Mesendoderm (in vitro differentiated cells): ENCODE results near the gene ROBO1.

ENCODE experiments used
- DNase-seq: peaks from one replicate; pipeline ENCODE4 v3.0.0; 2013
- H2AK5ac ChIP-seq: 2 replicates; pipeline ENCODE4 v1.6.1; 2013; ENCODE audit warnings: low read length, inconsistent platforms
- H2BK120ac ChIP-seq: 2 replicates; pipeline ENCODE4 v1.6.1; 2013; ENCODE audit warnings: low read depth, mild to moderate bottlenecking, low read length, moderate library complexity, mixed read lengths
- H2BK15ac ChIP-seq: replicated peaks from 2 replicates; pipeline ENCODE4 v1.6.1; 2013; ENCODE audit warnings: low read depth, mild to moderate bottlenecking, moderate library complexity
- H2BK5ac ChIP-seq: 2 replicates; pipeline ENCODE4 v1.6.1; 2013; ENCODE audit warnings: low read length, inconsistent platforms
- H3K18ac ChIP-seq: 2 replicates; pipeline ENCODE4 v1.6.1; 2013; ENCODE audit warnings: mild to moderate bottlenecking, low read length, mixed read lengths
- H3K23ac ChIP-seq: one replicate; pipeline ENCODE4 v1.6.1; 2013; ENCODE audit warnings: low read length
- H3K27ac ChIP-seq: 2 replicates; pipeline ENCODE4 v1.5.1; 2013; ENCODE audit warnings: low read depth, mild to moderate bottlenecking, inconsistent platforms, low read length, moderate library complexity
- H3K27me3 ChIP-seq: 2 replicates; pipeline ENCODE4 v1.6.1; 2013; ENCODE audit warnings: low read length, control low read depth, mild to moderate bottlenecking, inconsistent platforms; ENCODE audit not compliant: insufficient read depth, poor library complexity
- H3K36me3 ChIP-seq: 2 replicates; pipeline ENCODE4 v1.6.1; 2013; ENCODE audit warnings: low read length, inconsistent platforms; ENCODE audit not compliant: control insufficient read depth, insufficient read depth
- H3K4ac ChIP-seq: one replicate; pipeline ENCODE4 v1.6.1; 2013; ENCODE audit warnings: low read depth, mild to moderate bottlenecking, low read length, moderate library complexity
- H3K4me1 ChIP-seq: 2 replicates; pipeline ENCODE4 v1.6.1; 2013; ENCODE audit warnings: low read depth, low read length, inconsistent platforms; ENCODE audit not compliant: control insufficient read depth
- H3K4me2 ChIP-seq: 2 replicates; pipeline ENCODE4 v1.6.1; 2013; ENCODE audit warnings: low read length
- H3K4me3 ChIP-seq: 2 replicates; pipeline ENCODE4 v1.5.1; 2013; ENCODE audit warnings: mild to moderate bottlenecking, low read length
- H3K56ac ChIP-seq: one replicate; pipeline ENCODE4 v1.6.1; 2013; ENCODE audit warnings: low read length
- H3K79me1 ChIP-seq: 2 replicates; pipeline ENCODE4 v1.6.1; 2013; ENCODE audit warnings: low read length, inconsistent platforms
- H3K79me2 ChIP-seq: 2 replicates; pipeline ENCODE4 v1.6.1; 2013; ENCODE audit warnings: mild to moderate bottlenecking, low read length; ENCODE audit not compliant: control insufficient read depth, insufficient read depth
- H3K9ac ChIP-seq: 2 replicates; pipeline ENCODE4 v1.6.1; 2013; ENCODE audit warnings: low read length, inconsistent platforms
- H4K5ac ChIP-seq: one replicate; pipeline ENCODE4 v1.6.1; 2013; ENCODE audit warnings: low read length
- H4K8ac ChIP-seq: one replicate; pipeline ENCODE4 v1.6.1; 2013; ENCODE audit warnings: low read depth, mild to moderate bottlenecking, control low read depth, low read length, moderate library complexity
- WGBS: extraction: QIAGEN DNeasy Blood & Tissue Kit; methylation state at CpG from one replicate; pipeline ENCODE4 v1.1.7; 2013; ENCODE audit warnings: low lambda C conversion rate, missing lambda C conversion rate; ENCODE audit not compliant: insufficient coverage; ENCODE audit errors: extremely low coverage; 5-methylcytosine and 5-hydroxymethylcytosine counted together

ROBO1 gene

DNA sequence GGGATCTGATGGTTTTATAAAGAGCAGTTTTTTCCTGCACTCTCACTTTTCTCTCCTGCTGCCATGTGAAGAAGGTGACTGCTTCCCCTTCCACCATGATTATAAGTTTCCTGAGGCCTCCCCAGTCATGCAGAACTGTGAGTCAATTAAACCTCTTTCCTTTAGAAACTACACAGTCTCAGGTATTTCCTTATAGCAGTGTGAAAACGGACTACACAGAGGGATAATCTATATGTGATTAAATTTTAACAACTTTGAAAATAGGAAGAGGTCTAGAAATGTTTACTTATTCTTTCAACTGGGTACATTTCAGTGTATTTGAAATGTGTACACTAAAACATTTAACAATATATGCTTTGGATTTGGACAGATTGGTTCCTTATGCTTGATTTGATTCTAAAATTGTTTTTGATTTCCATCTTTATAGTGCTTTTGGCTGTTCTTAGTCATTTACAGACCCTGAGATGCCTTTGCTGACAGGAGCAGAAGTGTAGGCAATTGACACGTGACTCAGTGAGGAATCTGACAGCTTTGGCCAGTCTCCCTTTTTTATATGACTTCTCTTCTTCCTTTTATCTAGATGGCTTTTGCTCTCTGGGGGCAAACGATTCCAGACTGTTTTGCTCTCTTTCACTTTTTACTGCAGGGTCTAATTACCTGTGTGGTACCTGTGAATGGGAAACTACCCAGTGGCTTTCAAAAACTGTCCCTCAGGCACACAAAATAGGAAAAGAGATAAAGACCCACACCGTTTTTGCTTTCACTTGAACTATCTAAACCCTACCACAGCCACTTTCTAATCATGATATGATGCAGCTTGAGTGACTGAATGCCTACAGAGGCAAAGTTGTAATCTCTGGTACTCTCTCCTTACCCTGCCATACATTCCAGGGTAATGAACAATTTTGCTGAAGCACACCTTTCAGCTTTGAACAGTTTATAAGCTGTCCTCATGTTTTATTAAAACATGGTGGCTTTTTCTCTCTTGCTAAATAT lies 422.6 kb downstream of the ROBO1 start:
- H3K4me2 ChIP-seq, result no peak overlapping the region
- DNase-seq, result peak; percentile 5

DNA sequence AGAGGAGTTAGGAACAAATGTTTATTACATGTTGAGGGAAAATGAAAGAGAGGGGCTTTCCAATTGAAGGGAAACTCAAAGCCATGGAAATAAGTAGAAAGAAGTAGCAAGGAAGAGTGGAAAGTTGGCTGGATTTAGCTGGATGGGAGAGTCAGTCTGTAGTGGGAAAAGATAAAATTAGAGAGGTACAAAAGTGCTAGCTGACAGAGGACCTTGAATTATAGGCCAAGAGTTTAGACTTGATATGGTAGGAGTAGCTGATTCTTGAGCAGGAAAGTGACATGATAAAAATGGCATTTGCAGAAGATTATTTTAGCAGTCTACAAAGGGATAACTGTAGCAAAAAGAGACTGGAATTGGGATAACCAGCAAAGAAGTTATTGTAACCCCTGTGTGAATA lies 425.8 kb downstream of the ROBO1 start:
- Histone ChIP-seq H3K18ac (no peak overlapping the region), H3K56ac (no peak overlapping the region), H3K23ac (no peak overlapping the region), H2BK120ac (no peak overlapping the region), H3K27me3 (no peaks in the 10 kb centered on the region), H3K4me1 (no peaks in the 10 kb centered on the region), H3K4me3 (no peak overlapping the region), H4K5ac (no peak overlapping the region), H4K8ac (no peak overlapping the region), H3K79me2 (no peaks in the 10 kb centered on the region), H3K27ac (no peak overlapping the region), H3K79me1 (no peaks in the 10 kb centered on the region), H3K9ac (no peak overlapping the region), H3K4me2 (no peak overlapping the region), H2BK5ac (no peak overlapping the region), H3K36me3 (no peaks in the 10 kb centered on the region), H3K4ac (no peak overlapping the region), H2AK5ac (no peak overlapping the region), H2BK15ac (no peak overlapping the region)
- no peak for DNase-seq

More for the DNA sequence above, 422.6 kb downstream of the ROBO1 start:
- no peaks in the 10 kb centered on the region for H3K79me1 ChIP-seq
- H2AK5ac ChIP-seq, result no peak overlapping the region
- H3K4me3 ChIP-seq, result no peak overlapping the region
- no peak overlapping the region for H3K9ac ChIP-seq
- H3K18ac ChIP-seq, result no peak overlapping the region
- H3K56ac ChIP-seq, result no peak overlapping the region
- H3K4me1 ChIP-seq, result no peaks in the 10 kb centered on the region
- no peaks in the 10 kb centered on the region for H3K36me3 ChIP-seq
- H3K4ac ChIP-seq, result no peak overlapping the region
- no peak overlapping the region for H2BK5ac ChIP-seq
- no peak overlapping the region for H4K8ac ChIP-seq
- H3K27ac ChIP-seq, result no peak overlapping the region
- no peak overlapping the region for H2BK120ac ChIP-seq
- no peak overlapping the region for H4K5ac ChIP-seq
- no peaks in the 10 kb centered on the region for H3K79me2 ChIP-seq
- H3K27me3 ChIP-seq, result no peaks in the 10 kb centered on the region
- WGBS, result no CpG with 5 or more reads among the region's 4 CpGs
- no peak overlapping the region for H3K23ac ChIP-seq
- no peak overlapping the region for H2BK15ac ChIP-seq

DNA sequence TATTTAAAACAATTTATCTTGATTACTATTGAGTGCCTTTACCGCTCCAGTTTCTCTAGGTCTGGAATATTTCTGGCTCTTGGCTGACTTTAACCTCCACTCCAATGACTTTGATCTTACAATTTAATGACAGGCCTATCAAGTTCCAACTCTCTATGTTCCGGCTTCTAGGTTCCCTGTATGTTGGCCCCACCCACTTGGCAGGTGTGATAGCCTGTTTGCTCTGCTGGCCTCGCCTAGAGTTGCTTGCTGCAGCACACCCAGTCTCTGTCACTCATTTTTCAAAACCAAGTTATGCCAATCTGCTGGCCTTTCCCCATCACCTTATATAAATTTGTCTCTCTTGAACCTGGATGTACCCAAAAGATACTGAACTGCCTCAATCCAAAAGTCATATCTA lies 428.0 kb downstream of the ROBO1 start:
- H2AK5ac ChIP-seq, result no peak overlapping the region
- no CpG with 5 or more reads among the region's 3 CpGs for WGBS
- no peak overlapping the region for H2BK120ac ChIP-seq
- no peak overlapping the region for H3K23ac ChIP-seq
- no peak overlapping the region for H2BK15ac ChIP-seq
- H3K4me2 ChIP-seq, result no peak overlapping the region
- no peaks in the 10 kb centered on the region for H3K4me1 ChIP-seq
- H3K27me3 ChIP-seq, result no peaks in the 10 kb centered on the region
- no peaks in the 10 kb centered on the region for H3K79me2 ChIP-seq
- no peak overlapping the region for H3K4me3 ChIP-seq
- no peak overlapping the region for H4K8ac ChIP-seq
- no peaks in the 10 kb centered on the region for H3K36me3 ChIP-seq
- H4K5ac ChIP-seq, result no peak overlapping the region
- H3K18ac ChIP-seq, result no peak overlapping the region
- H3K27ac ChIP-seq, result no peak overlapping the region
- H3K56ac ChIP-seq, result no peak overlapping the region
- H3K4ac ChIP-seq, result no peak overlapping the region
- no peak overlapping the region for H2BK5ac ChIP-seq
- H3K79me1 ChIP-seq, result no peaks in the 10 kb centered on the region
- no peak for DNase-seq
- no peak overlapping the region for H3K9ac ChIP-seq

DNA sequence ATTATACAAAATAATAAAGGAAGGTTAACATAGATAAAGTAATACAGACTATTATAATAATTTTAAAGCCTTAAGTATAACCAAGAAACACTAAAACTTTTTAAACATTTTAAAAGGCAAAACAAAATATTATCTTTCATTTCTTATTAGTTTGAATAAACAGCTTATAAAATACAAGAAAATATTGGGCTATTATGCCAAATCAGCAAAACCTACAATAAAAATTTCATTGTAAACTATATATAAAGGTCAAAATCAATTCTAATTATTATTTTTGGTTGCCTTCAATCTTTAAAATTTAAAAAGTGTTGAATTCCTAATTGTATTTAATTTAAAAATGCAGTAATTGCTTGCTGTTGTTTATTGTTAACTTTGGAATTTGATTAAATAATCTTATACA lies 430.0 kb downstream of the ROBO1 start:
- no peak overlapping the region for H2BK15ac ChIP-seq

DNA sequence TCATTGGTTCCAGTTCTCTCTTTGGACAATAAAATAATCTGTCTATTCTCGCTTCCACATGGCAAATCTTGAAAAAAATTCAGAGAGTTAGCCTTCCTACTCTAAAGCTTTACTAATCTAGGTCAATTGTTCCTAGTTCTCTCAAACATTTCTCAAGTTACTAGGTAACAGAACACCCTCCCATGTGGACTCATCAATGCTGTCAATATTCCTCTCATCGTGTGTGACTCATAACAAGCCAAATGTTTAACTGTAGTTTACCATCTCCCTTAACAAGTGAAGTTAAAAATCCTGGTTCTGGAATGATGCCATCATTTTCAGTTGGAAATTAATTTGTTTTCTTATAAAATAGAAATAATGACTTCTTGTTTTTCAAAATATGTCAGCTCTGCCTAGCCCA lies 438.6 kb downstream of the ROBO1 start:
- no peak overlapping the region for H2BK15ac ChIP-seq
- DNase-seq, result peak; percentile 37
- no peak overlapping the region for H3K23ac ChIP-seq
- H2BK120ac ChIP-seq, result no peak overlapping the region
- H3K79me1 ChIP-seq, result no peaks in the 10 kb centered on the region
- no peak overlapping the region for H3K4ac ChIP-seq
- H3K27me3 ChIP-seq, result no peaks in the 10 kb centered on the region
- H2AK5ac ChIP-seq, result no peak overlapping the region
- no peaks in the 10 kb centered on the region for H3K36me3 ChIP-seq
- H4K5ac ChIP-seq, result no peak overlapping the region
- H3K18ac ChIP-seq, result no peak overlapping the region
- H3K4me2 ChIP-seq, result no peak overlapping the region
- no peak overlapping the region for H3K56ac ChIP-seq
- H3K4me3 ChIP-seq, result no peak overlapping the region
- no peak overlapping the region for H4K8ac ChIP-seq
- no peak overlapping the region for H3K27ac ChIP-seq
- H3K79me2 ChIP-seq, result no peaks in the 10 kb centered on the region
- H3K4me1 ChIP-seq, result no peaks in the 10 kb centered on the region
- H3K9ac ChIP-seq, result no peak overlapping the region
- WGBS, result no CpG with 5 or more reads among the region's 2 CpGs
- no peak overlapping the region for H2BK5ac ChIP-seq

More for the DNA sequence above, 430.0 kb downstream of the ROBO1 start:
- no peak overlapping the region for H3K56ac ChIP-seq
- no peak overlapping the region for H3K4ac ChIP-seq
- H3K79me2 ChIP-seq, result no peaks in the 10 kb centered on the region
- no peak overlapping the region for H3K9ac ChIP-seq
- H3K79me1 ChIP-seq, result no peaks in the 10 kb centered on the region
- no peak overlapping the region for H2BK120ac ChIP-seq
- H2BK5ac ChIP-seq, result no peak overlapping the region
- H3K23ac ChIP-seq, result no peak overlapping the region
- H2AK5ac ChIP-seq, result no peak overlapping the region
- no peak overlapping the region for H4K5ac ChIP-seq
- no peaks in the 10 kb centered on the region for H3K27me3 ChIP-seq
- H3K18ac ChIP-seq, result no peak overlapping the region
- no peaks in the 10 kb centered on the region for H3K36me3 ChIP-seq
- H3K4me1 ChIP-seq, result no peaks in the 10 kb centered on the region
- no peak overlapping the region for H4K8ac ChIP-seq
- H3K4me2 ChIP-seq, result no peak overlapping the region
- H3K27ac ChIP-seq, result no peak overlapping the region
- DNase-seq, result no peak
- no peak overlapping the region for H3K4me3 ChIP-seq

DNA sequence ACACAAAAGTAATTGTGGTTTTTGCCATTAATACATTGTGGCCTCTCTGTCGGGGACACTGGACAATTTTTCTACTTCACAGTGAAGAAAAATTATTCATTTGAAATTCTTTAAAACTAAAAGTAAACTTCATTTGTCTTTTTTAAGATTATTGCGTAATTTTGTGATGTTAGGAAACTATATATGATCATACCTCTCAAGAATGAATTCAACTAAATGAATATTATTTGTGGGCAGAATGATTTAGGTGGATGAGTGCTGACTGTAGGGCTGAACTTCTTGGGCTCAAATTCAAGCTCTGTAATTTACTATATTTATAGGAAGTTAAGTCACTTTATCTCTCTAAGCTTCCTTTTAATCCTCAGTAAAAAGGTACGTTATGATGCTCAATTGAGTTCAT lies 441.2 kb downstream of the ROBO1 start:
- WGBS, result 100% methylated on average over 2 of the region's 3 CpGs
- no peak overlapping the region for H3K9ac ChIP-seq
- H2AK5ac ChIP-seq, result no peak overlapping the region
- H3K23ac ChIP-seq, result no peak overlapping the region
- H3K27me3 ChIP-seq, result no peaks in the 10 kb centered on the region
- H3K4ac ChIP-seq, result no peak overlapping the region
- no peak overlapping the region for H4K5ac ChIP-seq
- H3K27ac ChIP-seq, result no peak overlapping the region
- no peaks in the 10 kb centered on the region for H3K79me2 ChIP-seq
- H4K8ac ChIP-seq, result no peak overlapping the region
- H3K4me1 ChIP-seq, result no peaks in the 10 kb centered on the region
- no peak overlapping the region for H2BK120ac ChIP-seq
- no peaks in the 10 kb centered on the region for H3K79me1 ChIP-seq
- H3K4me2 ChIP-seq, result no peak overlapping the region
- H3K56ac ChIP-seq, result no peak overlapping the region
- H3K18ac ChIP-seq, result no peak overlapping the region
- no peak overlapping the region for H2BK5ac ChIP-seq
- no peaks in the 10 kb centered on the region for H3K36me3 ChIP-seq
- DNase-seq, result no peak
- no peak overlapping the region for H2BK15ac ChIP-seq
- no peak overlapping the region for H3K4me3 ChIP-seq
